ENCODE results near the gene NEU3. TPM values are rescaled to one million over a fixed set of nuclear protein-coding genes. Genes with fewer than 3 reads are reported as not detected.

The NEU3 gene
- total and polyA plus RNA-seq, 7 experiments from 2014 or later: 2.6 to 18.9 (median 15.1) TPM

DNA sequence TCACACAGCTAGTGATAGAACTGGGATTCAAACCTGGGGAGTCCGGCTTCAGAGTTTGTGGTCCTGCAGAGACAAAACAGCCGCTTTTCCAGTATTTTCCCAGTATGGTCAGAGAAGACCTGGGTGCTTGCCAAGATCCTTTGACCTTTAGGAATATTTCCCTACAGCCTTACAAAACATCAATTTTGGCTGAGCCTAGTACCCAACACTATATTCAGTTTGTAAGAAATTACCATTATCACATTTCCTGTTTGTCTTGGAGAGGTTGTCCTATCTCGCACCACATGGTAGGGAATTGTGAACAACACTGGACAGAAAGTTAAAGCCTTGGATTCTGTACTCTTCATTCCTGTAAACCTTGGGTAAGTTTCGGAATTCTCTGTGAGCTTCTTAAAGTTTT is 10.7 kb upstream of the NEU3 start:
- intact Hi-C loops (cut with micrococcal nuclease): no loop called here
- no peak overlapping the region for H3K4me3 Mint-ChIP-seq
- POLR2A ChIA-PET: no interaction called here
- Histone ChIP-seq H3K4me1 (ENCODE audit: control insufficient read depth in 2 of 2, insufficient read depth in 2 of 2, low read length in 2 of 2) (no peaks in the 10 kb centered on the region), H3K27me3 (ENCODE audit: control insufficient read depth in 2 of 2, insufficient read depth in 2 of 2, low read length in 2 of 2) (no peaks in the 10 kb centered on the region), H3K4me3 (ENCODE audit: low read length) (no peak overlapping the region), H3K9me3 (ENCODE audit: control insufficient read depth in 2 of 3, low read length in 3 of 3) (no peaks in the 10 kb centered on the region), H3K27ac (ENCODE audit: low read depth, low read length) (no peak overlapping the region), H3K36me3 (ENCODE audit: control insufficient read depth in 2 of 3, insufficient read depth in 3 of 3, low read length in 3 of 3) (peaks cover 0 to 31% (median 17%) of the 10 kb centered on the region in 3 experiments)
- H3K27me3 Mint-ChIP-seq: no peaks in the 10 kb centered on the region
- H3K27ac Mint-ChIP-seq: no peak overlapping the region
- no peak for DNase-seq
- H3K9me3 Mint-ChIP-seq: peaks cover 0 to 2% (median 0%) of the 10 kb centered on the region in 11 donors
- H3K4me1 Mint-ChIP-seq: peaks cover 0 to 15% (median 0%) of the 10 kb centered on the region in 7 donors
- no peak for ATAC-seq
- H3K36me3 Mint-ChIP-seq: peaks cover 18 to 45% (median 34%) of the 10 kb centered on the region in 5 donors
- CTCF ChIA-PET: no interaction called here

- Mint-ChIP-seq H3K4me1 (peaks cover 0 to 2% (median 0%) of the 10 kb centered on the region in 7 donors), H3K36me3 (peaks cover 0 to 21% (median 13%) of the 10 kb centered on the region in 5 donors), H3K27me3 (no peaks in the 10 kb centered on the region), H3K27ac (no peak overlapping the region), H3K4me3 (no peak overlapping the region), H3K9me3 (peaks cover 0 to 2% (median 0%) of the 10 kb centered on the region in 11 donors)
- CTCF ChIA-PET: no interaction called here
- Histone ChIP-seq H3K36me3 (ENCODE audit: control insufficient read depth in 2 of 3, insufficient read depth in 3 of 3, low read length in 3 of 3) (peaks cover 0 to 17% (median 5%) of the 10 kb centered on the region in 3 experiments), H3K27ac (ENCODE audit: low read depth, low read length) (no peak overlapping the region), H3K9me3 (ENCODE audit: control insufficient read depth in 2 of 3, low read length in 3 of 3) (no peaks in the 10 kb centered on the region), H3K27me3 (ENCODE audit: control insufficient read depth in 2 of 2, insufficient read depth in 2 of 2, low read length in 2 of 2) (no peaks in the 10 kb centered on the region), H3K4me3 (ENCODE audit: low read length) (no peak overlapping the region), H3K4me1 (ENCODE audit: control insufficient read depth in 2 of 2, insufficient read depth in 2 of 2, low read length in 2 of 2) (no peaks in the 10 kb centered on the region)
- ATAC-seq (peak; percentile 47), DNase-seq (no peak)
- POLR2A ChIA-PET: no interaction called here
- intact Hi-C loops (cut with micrococcal nuclease): no loop called here
Observed at GRCh38 chr11:74980634-74981033, 8.1 kb upstream of the NEU3 start.

- no peaks in the 10 kb centered on the region for H3K27me3 ChIP-seq (ENCODE audit: control insufficient read depth in 2 of 2, insufficient read depth in 2 of 2, low read length in 2 of 2)
- ChIA-PET CTCF (no interaction called here), POLR2A (no interaction called here)
- H3K9me3 ChIP-seq (ENCODE audit: control insufficient read depth in 2 of 3, low read length in 3 of 3): no peaks in the 10 kb centered on the region
- no peak overlapping the region for H3K27ac ChIP-seq (ENCODE audit: low read depth, low read length)
- intact Hi-C loops (cut with micrococcal nuclease): no loop called here
- Mint-ChIP-seq H3K4me1 (peaks cover 0 to 2% (median 0%) of the 10 kb centered on the region in 7 donors), H3K4me3 (no peak overlapping the region), H3K9me3 (peaks cover 0 to 2% (median 0%) of the 10 kb centered on the region in 11 donors), H3K27ac (peak overlapping the region in 1 of 9 donors; percentile 5), H3K27me3 (no peaks in the 10 kb centered on the region), H3K36me3 (peaks cover 0 to 11% (median 9%) of the 10 kb centered on the region in 5 donors)
- ATAC-seq: no peak
- H3K4me3 ChIP-seq (ENCODE audit: low read length): no peak overlapping the region
- no peaks in the 10 kb centered on the region for H3K4me1 ChIP-seq (ENCODE audit: control insufficient read depth in 2 of 2, insufficient read depth in 2 of 2, low read length in 2 of 2)
- peaks cover 0 to 6% (median 5%) of the 10 kb centered on the region in 3 experiments for H3K36me3 ChIP-seq (ENCODE audit: control insufficient read depth in 2 of 3, insufficient read depth in 3 of 3, low read length in 3 of 3)
- DNase-seq: no peak
Observed at GRCh38 chr11:74981888-74982287, 6.8 kb upstream of the NEU3 start.

GRCh38 chr11:74984070-74984469 is 4.7 kb upstream of the NEU3 start:
- Mint-ChIP-seq H3K9me3 (peaks cover 0 to 2% (median 0%) of the 10 kb centered on the region in 11 donors), H3K27ac (no peak overlapping the region), H3K36me3 (peaks cover 0 to 11% (median 7%) of the 10 kb centered on the region in 5 donors), H3K27me3 (no peaks in the 10 kb centered on the region), H3K4me1 (peaks cover 0 to 4% (median under 1%) of the 10 kb centered on the region in 7 donors), H3K4me3 (no peak overlapping the region)
- CTCF ChIA-PET: interaction anchor here (1.1 kb wide), 1 partner anchor 38 kb away, joined by 3 read pairs; no protein-coding TSS in a partner anchor
- DNase-seq (no peak), ATAC-seq (no peak)
- Histone ChIP-seq H3K9me3 (ENCODE audit: control insufficient read depth in 2 of 3, low read length in 3 of 3) (no peaks in the 10 kb centered on the region), H3K27ac (ENCODE audit: low read depth, low read length) (no peak overlapping the region), H3K4me1 (ENCODE audit: control insufficient read depth in 2 of 2, insufficient read depth in 2 of 2, low read length in 2 of 2) (peaks cover under 1 to 4% of the 10 kb centered on the region in 2 donors), H3K4me3 (ENCODE audit: low read length) (no peak overlapping the region), H3K27me3 (ENCODE audit: control insufficient read depth in 2 of 2, insufficient read depth in 2 of 2, low read length in 2 of 2) (no peaks in the 10 kb centered on the region), H3K36me3 (ENCODE audit: control insufficient read depth in 2 of 3, insufficient read depth in 3 of 3, low read length in 3 of 3) (peaks cover 0 to 3% (median 0%) of the 10 kb centered on the region in 3 experiments)
- POLR2A ChIA-PET: no interaction called here
- intact Hi-C loops (cut with micrococcal nuclease): no loop called here

DNA sequence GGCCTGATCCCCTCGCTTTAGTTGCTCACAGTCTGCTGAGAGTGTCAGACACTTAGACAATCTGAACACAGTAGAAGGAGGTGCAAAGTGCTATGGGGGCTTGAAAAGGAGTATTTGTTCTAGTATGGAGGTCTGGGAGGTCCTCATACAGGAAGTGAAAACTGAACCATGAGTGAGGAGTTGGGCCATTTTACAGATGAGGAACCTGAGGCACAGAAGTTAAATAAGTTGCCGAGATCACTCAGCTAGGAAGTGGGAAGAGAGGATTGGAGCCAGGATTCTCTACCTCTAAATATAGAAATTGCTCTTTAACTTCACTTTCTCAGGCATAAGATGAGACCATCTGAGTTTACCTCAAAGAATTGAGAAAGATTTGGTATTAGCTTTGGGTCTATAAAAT is 4.0 kb upstream of the NEU3 start:
- Mint-ChIP-seq H3K4me1 (peaks cover 6 to 11% (median 6%) of the 10 kb centered on the region in 7 donors), H3K27ac (peak overlapping the region in 2 of 9 donors; percentile 18 to 41), H3K36me3 (peaks cover 0 to 11% (median 7%) of the 10 kb centered on the region in 5 donors), H3K27me3 (no peaks in the 10 kb centered on the region), H3K4me3 (no peak overlapping the region), H3K9me3 (peaks cover 0 to 2% (median 0%) of the 10 kb centered on the region in 11 donors)
- Histone ChIP-seq H3K4me1 (ENCODE audit: control insufficient read depth in 2 of 2, insufficient read depth in 2 of 2, low read length in 2 of 2) (peaks cover 7% of the 10 kb centered on the region in 2 donors), H3K9me3 (ENCODE audit: control insufficient read depth in 2 of 3, low read length in 3 of 3) (no peaks in the 10 kb centered on the region), H3K27ac (ENCODE audit: low read depth, low read length) (no peak overlapping the region), H3K36me3 (ENCODE audit: control insufficient read depth in 2 of 3, insufficient read depth in 3 of 3, low read length in 3 of 3) (peaks cover 0 to 3% (median 0%) of the 10 kb centered on the region in 3 experiments), H3K27me3 (ENCODE audit: control insufficient read depth in 2 of 2, insufficient read depth in 2 of 2, low read length in 2 of 2) (no peaks in the 10 kb centered on the region), H3K4me3 (ENCODE audit: low read length) (no peak overlapping the region)
- ChIA-PET CTCF (no interaction called here), POLR2A (no interaction called here)
- DNase-seq (no peak), ATAC-seq (no peak)
- intact Hi-C loops (cut with micrococcal nuclease): loop anchor here in 1 of 2 donors (5.0 kb wide), 1 partner anchor 812 kb away; the partner anchor contains the start of genes C2CD3 and PPME1

DNA sequence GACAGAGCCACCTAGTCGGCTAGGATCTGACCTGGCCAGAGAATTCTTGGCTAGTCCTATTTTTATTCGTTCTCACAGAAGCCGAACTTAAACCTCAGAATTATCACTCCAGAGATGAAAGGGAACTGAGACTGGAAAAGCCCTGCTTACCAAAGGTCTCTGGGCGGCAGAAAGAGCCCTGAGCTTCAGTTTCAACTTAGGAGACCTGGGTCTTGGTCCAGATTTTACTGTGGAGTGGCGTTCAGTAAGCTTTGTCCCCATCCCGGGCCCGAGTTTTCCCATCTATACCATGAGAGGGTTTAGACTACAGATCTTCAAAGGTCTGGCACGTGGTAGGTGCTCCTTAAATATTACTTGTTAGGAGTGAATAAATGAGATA is 516 bp downstream of the NEU3 start:
- Mint-ChIP-seq H3K9me3 (peaks cover 0 to 2% (median 0%) of the 10 kb centered on the region in 11 donors), H3K4me1 (peaks cover 16 to 37% (median 31%) of the 10 kb centered on the region in 7 donors), H3K27ac (peak overlapping the region; percentile 75 to 94 (median 89)), H3K27me3 (no peaks in the 10 kb centered on the region), H3K4me3 (peak overlapping the region; percentile 88 to 97 (median 93)), H3K36me3 (peaks cover 0 to 7% (median 0%) of the 10 kb centered on the region in 5 donors)
- DNase-seq (peak in 1 of 9 donors; percentile 1), ATAC-seq (peak; percentile 6)
- ChIA-PET CTCF (no interaction called here), POLR2A (interaction anchor here (0.9 to 1.8 kb wide), 9 partner anchors 11 to 496 kb away, joined by 3 to 9 read pairs (median 4); partner anchors contain the start of genes LIPT2, SPCS2 and XRRA1)
- Histone ChIP-seq H3K4me1 (ENCODE audit: control insufficient read depth in 2 of 2, insufficient read depth in 2 of 2, low read length in 2 of 2) (peaks cover 8 to 16% of the 10 kb centered on the region in 2 donors), H3K9me3 (ENCODE audit: control insufficient read depth in 2 of 3, low read length in 3 of 3) (no peaks in the 10 kb centered on the region), H3K27ac (ENCODE audit: low read depth, low read length) (peak overlapping the region; percentile 81), H3K27me3 (ENCODE audit: control insufficient read depth in 2 of 2, insufficient read depth in 2 of 2, low read length in 2 of 2) (no peaks in the 10 kb centered on the region), H3K36me3 (ENCODE audit: control insufficient read depth in 2 of 3, insufficient read depth in 3 of 3, low read length in 3 of 3) (peaks cover 0 to 5% (median 0%) of the 10 kb centered on the region in 3 experiments), H3K4me3 (ENCODE audit: low read length) (peak overlapping the region; percentile 96)
- intact Hi-C loops (cut with micrococcal nuclease): loop anchor here (2.0 to 5.0 kb wide), 3 partner anchors 240 to 826 kb away; partner anchors contain the start of genes RNF169 (in 2 of the 2), C2CD3 (in 1 of the 2), PPME1 (in 1 of the 2) and UVRAG (in 1 of the 2)

Data from naive thymus-derived CD4-positive, alpha-beta T cell (primary cell).